ENCODE data around the gene TROAP.

- TF ChIP-seq CTCF (IDR thresholded peaks at IDR 0.05) (no peak), POLR2A (IDR thresholded peaks at IDR 0.05) (no peak)
These were observed 27.7 kb upstream of the TROAP start, which contains the start of gene PRPH for GRCh38 chr12:49295082-49295936.

Measured in lower leg skin (tissue), 3 donors.